AG04449 (cell line): ENCODE measurements around the gene GABARAPL2.

Experiments
- CTCF ChIA-PET: fragments of 350-600 bp; formaldehyde crosslinking; extraction: SDS; loops from one replicate; lab custom pipeline; 2021; ENCODE audit warnings: antibody characterized with exemption; lab: Yijun Ruan, JAX
- POLR2A ChIA-PET: fragments of 400-600, 350-600 bp; formaldehyde crosslinking; extraction: SDS; loops from one replicate; lab custom pipeline; 2020; ENCODE audit warnings: antibody characterized with exemption, inconsistent platforms; lab: Yijun Ruan, JAX
- DNase-seq: peaks from one replicate; pipeline ENCODE4 v3.0.0-alpha.2; 2010; ENCODE audit warnings: low read depth, low spot score
- H3K4me3 ChIP-seq: 2 replicates; pipeline ENCODE4 v1.5.1; 2011; ENCODE audit warnings: low read depth, mild to moderate bottlenecking, control low read depth, low read length
- CTCF ChIP-seq: IDR thresholded peaks from one replicate; pipeline ENCODE4 v1.5.1; 2011; ENCODE audit warnings: mild to moderate bottlenecking, moderate library complexity, low read length, control low read depth, inconsistent platforms; ENCODE audit not compliant: insufficient read depth; ENCODE audit errors: missing control alignments

The GABARAPL2 gene

GRCh38 chr16:75620326-75621169, 54.4 kb downstream of the GABARAPL2 start:
- no peak overlapping the region for H3K4me3 ChIP-seq
- ChIA-PET POLR2A (no interaction called here), CTCF (interaction anchor here (1.0 to 6.7 kb wide), 15 partner anchors 8 to 423 kb away, joined by 3 to 61 read pairs (median 5); partner anchors contain the start of genes KARS1, TERF2IP and TMEM170A)
- no peak for DNase-seq
- TF ChIP-seq CTCF, result no peak

GRCh38 chr16:75621170-75621477, 54.9 kb downstream of the GABARAPL2 start:
- no peak overlapping the region for H3K4me3 ChIP-seq
- TF ChIP-seq CTCF, result peak; percentile 35
- POLR2A ChIA-PET, result no interaction called here
- DNase-seq, result no peak
- CTCF ChIA-PET, result interaction anchor here (0.9 to 6.7 kb wide), 26 partner anchors 9 to 424 kb away, joined by 3 to 61 read pairs (median 5); partner anchors contain the start of genes KARS1, TERF2IP and TMEM170A

- peak within 1 kb of the TSS; percentile 86 for H3K4me3 ChIP-seq
- ChIA-PET CTCF (interaction anchor here (0.8 to 6.7 kb wide), 16 partner anchors 8 to 424 kb away, joined by 3 to 61 read pairs (median 8); partner anchors contain the start of genes KARS1, TERF2IP and TMEM170A), POLR2A (interaction anchor here (0.6 to 1.6 kb wide), 7 partner anchors 10 to 106 kb away, joined by 3 to 5 read pairs (median 4); partner anchors contain the start of gene TERF2IP)
- DNase-seq, result peak; percentile 87
- no peak for TF ChIP-seq CTCF
Observed at GRCh38 chr16:75622761-75623605, 56.8 kb downstream of the GABARAPL2 start, which contains the start of gene ADAT1. Gene ADAT1, minus strand, starts transcription at chr16:75623281. Its CDS starts 2,482 bp downstream, at chr16:75620799.

GRCh38 chr16:75624921-75625334, 58.7 kb downstream of the GABARAPL2 start:
- ChIA-PET CTCF (no interaction called here), POLR2A (no interaction called here)
- H3K4me3 ChIP-seq, result no peak overlapping the region
- TF ChIP-seq CTCF, result no peak
- DNase-seq, result no peak

GRCh38 chr16:75626806-75627205, 60.6 kb downstream of the GABARAPL2 start:
- POLR2A ChIA-PET, result interaction anchor here (0.6 kb wide), 1 partner anchor 1561 kb away, joined by 4 read pairs; no protein-coding TSS in a partner anchor
- no peak for DNase-seq
- CTCF ChIA-PET, result interaction anchor here (0.8 to 1.2 kb wide), 2 partner anchors 162 to 427 kb away, joined by 3 read pairs; partner anchors contain the start of gene TMEM170A
- H3K4me3 ChIP-seq, result no peak overlapping the region
- no peak for TF ChIP-seq CTCF
